WTC11 (cell line): ENCODE data around the gene NOSTRIN.

Experiments
- HMGA2 ChIP-seq: fragments of 250-450 bp; sonication (Bioruptor Pico); IDR thresholded peaks from 2 replicates; pipeline ENCODE4 v1.4.0; 2021; ENCODE audit warnings: mild to moderate bottlenecking, moderate library complexity
- JAZF1 ChIP-seq: fragments of 250-450 bp; sonication (Bioruptor Pico); IDR thresholded peaks from 2 replicates; pipeline ENCODE4 v1.9.0; 2021; ENCODE audit warnings: moderate library complexity, mild to moderate bottlenecking, inconsistent platforms
- SMAD3 ChIP-seq: sonication (generic); formaldehyde crosslinking; IDR thresholded peaks from 2 replicates; pipeline ENCODE4 v1.8.0; 2022; ENCODE audit warnings: missing genetic modification reagents, mild to moderate bottlenecking, borderline replicate concordance
- TEAD4 ChIP-seq: sonication (generic); formaldehyde crosslinking; IDR thresholded peaks from 2 replicates; pipeline ENCODE4 v1.8.0; 2022; ENCODE audit warnings: mild to moderate bottlenecking, missing genetic modification reagents
- TF ChIP-seq, protein P1 (sequence below): sonication (generic); formaldehyde crosslinking; IDR thresholded peaks from 2 replicates; pipeline ENCODE4 v1.8.0; 2022; ENCODE audit warnings: mild to moderate bottlenecking, missing genetic modification reagents
- TF ChIP-seq, protein P2 (sequence below): fragments of 250-450 bp; sonication (Bioruptor Pico); IDR thresholded peaks from 2 replicates; pipeline ENCODE4 v2.1.2; 2022; ENCODE audit warnings: mild to moderate bottlenecking, moderate library complexity
- TF ChIP-seq, protein P3 (sequence below): sonication (generic); formaldehyde crosslinking; IDR thresholded peaks from 2 replicates; pipeline ENCODE4 v1.8.1; 2023; ENCODE audit warnings: mild to moderate bottlenecking, missing genetic modification reagents, moderate library complexity
- TF ChIP-seq, protein P4 (sequence below): sonication (generic); formaldehyde crosslinking; IDR thresholded peaks from 2 replicates; pipeline ENCODE4 v1.8.0; 2022; ENCODE audit warnings: mild to moderate bottlenecking, missing genetic modification reagents
- TF ChIP-seq, protein P5 (sequence below): fragments of 200-600 bp; IDR thresholded peaks from 2 replicates; pipeline ENCODE4 v1.8.0; 2022; ENCODE audit warnings: antibody characterized with exemption
- TF ChIP-seq, protein P6 (sequence below): sonication (generic); formaldehyde crosslinking; IDR thresholded peaks from 2 replicates; pipeline ENCODE4 v1.8.1; 2023; ENCODE audit warnings: mild to moderate bottlenecking, moderate library complexity, missing genetic modification reagents

DNA sequence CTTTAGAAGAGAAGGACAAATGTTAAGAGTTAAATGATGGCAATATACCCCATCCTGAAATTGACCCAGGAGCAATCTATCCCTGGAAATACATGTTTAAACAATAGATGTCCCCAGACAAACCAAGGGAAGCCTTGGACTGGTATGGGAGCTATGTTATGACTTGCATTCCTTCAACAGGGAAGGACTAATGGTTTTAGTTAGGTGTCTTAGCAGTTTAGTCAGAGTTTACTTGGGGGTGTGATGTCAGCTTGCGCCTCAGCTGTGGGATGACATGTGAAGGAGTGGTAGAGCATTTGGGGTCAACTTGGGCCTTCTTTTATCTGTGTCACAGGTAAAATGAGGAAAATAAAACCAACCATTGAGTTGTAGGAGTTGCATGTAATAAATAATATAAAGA, 51.0 kb downstream of the NOSTRIN start:
- TF ChIP-seq, protein P1, sequence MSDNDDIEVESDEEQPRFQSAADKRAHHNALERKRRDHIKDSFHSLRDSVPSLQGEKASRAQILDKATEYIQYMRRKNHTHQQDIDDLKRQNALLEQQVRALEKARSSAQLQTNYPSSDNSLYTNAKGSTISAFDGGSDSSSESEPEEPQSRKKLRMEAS, result no peak
- TF ChIP-seq, protein P2, sequence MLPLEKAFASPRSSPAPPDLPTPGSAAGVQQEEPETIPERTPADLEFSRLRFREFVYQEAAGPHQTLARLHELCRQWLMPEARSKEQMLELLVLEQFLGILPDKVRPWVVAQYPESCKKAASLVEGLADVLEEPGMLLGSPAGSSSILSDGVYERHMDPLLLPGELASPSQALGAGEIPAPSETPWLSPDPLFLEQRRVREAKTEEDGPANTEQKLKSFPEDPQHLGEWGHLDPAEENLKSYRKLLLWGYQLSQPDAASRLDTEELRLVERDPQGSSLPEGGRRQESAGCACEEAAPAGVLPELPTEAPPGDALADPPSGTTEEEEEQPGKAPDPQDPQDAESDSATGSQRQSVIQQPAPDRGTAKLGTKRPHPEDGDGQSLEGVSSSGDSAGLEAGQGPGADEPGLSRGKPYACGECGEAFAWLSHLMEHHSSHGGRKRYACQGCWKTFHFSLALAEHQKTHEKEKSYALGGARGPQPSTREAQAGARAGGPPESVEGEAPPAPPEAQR, result no peak
- TF ChIP-seq JAZF1 (CRISPR knock-in tag) (no peak), TEAD4 (CRISPR knock-in tag) (no peak), SMAD3 (CRISPR knock-in tag) (no peak), HMGA2 (no peak)
- TF ChIP-seq, protein P3, sequence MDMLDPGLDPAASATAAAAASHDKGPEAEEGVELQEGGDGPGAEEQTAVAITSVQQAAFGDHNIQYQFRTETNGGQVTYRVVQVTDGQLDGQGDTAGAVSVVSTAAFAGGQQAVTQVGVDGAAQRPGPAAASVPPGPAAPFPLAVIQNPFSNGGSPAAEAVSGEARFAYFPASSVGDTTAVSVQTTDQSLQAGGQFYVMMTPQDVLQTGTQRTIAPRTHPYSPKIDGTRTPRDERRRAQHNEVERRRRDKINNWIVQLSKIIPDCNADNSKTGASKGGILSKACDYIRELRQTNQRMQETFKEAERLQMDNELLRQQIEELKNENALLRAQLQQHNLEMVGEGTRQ (CRISPR knock-in tag), result no peak
- TF ChIP-seq, protein P4, sequence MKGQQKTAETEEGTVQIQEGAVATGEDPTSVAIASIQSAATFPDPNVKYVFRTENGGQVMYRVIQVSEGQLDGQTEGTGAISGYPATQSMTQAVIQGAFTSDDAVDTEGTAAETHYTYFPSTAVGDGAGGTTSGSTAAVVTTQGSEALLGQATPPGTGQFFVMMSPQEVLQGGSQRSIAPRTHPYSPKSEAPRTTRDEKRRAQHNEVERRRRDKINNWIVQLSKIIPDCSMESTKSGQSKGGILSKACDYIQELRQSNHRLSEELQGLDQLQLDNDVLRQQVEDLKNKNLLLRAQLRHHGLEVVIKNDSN, result no peak
- TF ChIP-seq, protein P5, sequence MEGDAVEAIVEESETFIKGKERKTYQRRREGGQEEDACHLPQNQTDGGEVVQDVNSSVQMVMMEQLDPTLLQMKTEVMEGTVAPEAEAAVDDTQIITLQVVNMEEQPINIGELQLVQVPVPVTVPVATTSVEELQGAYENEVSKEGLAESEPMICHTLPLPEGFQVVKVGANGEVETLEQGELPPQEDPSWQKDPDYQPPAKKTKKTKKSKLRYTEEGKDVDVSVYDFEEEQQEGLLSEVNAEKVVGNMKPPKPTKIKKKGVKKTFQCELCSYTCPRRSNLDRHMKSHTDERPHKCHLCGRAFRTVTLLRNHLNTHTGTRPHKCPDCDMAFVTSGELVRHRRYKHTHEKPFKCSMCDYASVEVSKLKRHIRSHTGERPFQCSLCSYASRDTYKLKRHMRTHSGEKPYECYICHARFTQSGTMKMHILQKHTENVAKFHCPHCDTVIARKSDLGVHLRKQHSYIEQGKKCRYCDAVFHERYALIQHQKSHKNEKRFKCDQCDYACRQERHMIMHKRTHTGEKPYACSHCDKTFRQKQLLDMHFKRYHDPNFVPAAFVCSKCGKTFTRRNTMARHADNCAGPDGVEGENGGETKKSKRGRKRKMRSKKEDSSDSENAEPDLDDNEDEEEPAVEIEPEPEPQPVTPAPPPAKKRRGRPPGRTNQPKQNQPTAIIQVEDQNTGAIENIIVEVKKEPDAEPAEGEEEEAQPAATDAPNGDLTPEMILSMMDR, result no peak
- TF ChIP-seq, protein P6, sequence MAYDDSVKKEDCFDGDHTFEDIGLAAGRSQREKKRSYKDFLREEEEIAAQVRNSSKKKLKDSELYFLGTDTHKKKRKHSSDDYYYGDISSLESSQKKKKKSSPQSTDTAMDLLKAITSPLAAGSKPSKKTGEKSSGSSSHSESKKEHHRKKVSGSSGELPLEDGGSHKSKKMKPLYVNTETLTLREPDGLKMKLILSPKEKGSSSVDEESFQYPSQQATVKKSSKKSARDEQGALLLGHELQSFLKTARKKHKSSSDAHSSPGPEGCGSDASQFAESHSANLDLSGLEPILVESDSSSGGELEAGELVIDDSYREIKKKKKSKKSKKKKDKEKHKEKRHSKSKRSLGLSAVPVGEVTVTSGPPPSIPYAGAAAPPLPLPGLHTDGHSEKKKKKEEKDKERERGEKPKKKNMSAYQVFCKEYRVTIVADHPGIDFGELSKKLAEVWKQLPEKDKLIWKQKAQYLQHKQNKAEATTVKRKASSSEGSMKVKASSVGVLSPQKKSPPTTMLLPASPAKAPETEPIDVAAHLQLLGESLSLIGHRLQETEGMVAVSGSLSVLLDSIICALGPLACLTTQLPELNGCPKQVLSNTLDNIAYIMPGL (CRISPR knock-in tag), result no peak
